HG03565 (cell line): ENCODE data around the gene BCKDK.
"Not testable (repeated sequence)": the region's sequence is repeated elsewhere in the genome, so short reads cannot be mapped to it uniquely, and the experiment has no call there.

Experiments
- ATAC-seq: cut with Tn5 transposase; IDR thresholded peaks from one replicate; pipeline ENCODE4 v1.9.1; 2021; ENCODE audit warnings: mild to moderate bottlenecking, moderate library complexity; ENCODE audit not compliant: unreplicated experiment

BCKDK gene

GRCh38 chr16:31120129-31120528 lies 11.9 kb downstream of the BCKDK start:
- no peak for ATAC-seq

GRCh38 chr16:31125844-31126243 lies 17.7 kb downstream of the BCKDK start:
- no peak for ATAC-seq

- no peak for ATAC-seq
Measured at GRCh38 chr16:31127182-31127581, 19.0 kb downstream of the BCKDK start.

- no peak for ATAC-seq
Measured at GRCh38 chr16:31128711-31129567, 20.8 kb downstream of the BCKDK start.

GRCh38 chr16:31129568-31130335 lies 21.6 kb downstream of the BCKDK start:
- ATAC-seq, result no peak

GRCh38 chr16:31130336-31130891 lies 22.2 kb downstream of the BCKDK start:
- ATAC-seq, result no peak

GRCh38 chr16:31130899-31131298 lies 22.7 kb downstream of the BCKDK start:
- ATAC-seq, result no peak

- ATAC-seq, result no peak
Measured at GRCh38 chr16:31131416-31131815, 23.2 kb downstream of the BCKDK start.

GRCh38 chr16:31131841-31132271 lies 23.7 kb downstream of the BCKDK start:
- ATAC-seq, result no peak

- ATAC-seq, result no peak
Measured at GRCh38 chr16:31132303-31132979, 24.3 kb downstream of the BCKDK start.

GRCh38 chr16:31133046-31133501 lies 24.9 kb downstream of the BCKDK start:
- ATAC-seq, result no peak

- ATAC-seq, result no peak
Measured at GRCh38 chr16:31134091-31134571, 25.9 kb downstream of the BCKDK start.

GRCh38 chr16:31134625-31135534 lies 26.7 kb downstream of the BCKDK start:
- no peak for ATAC-seq

- ATAC-seq, result no peak
Measured at GRCh38 chr16:31135535-31136286, 27.5 kb downstream of the BCKDK start, which contains the start of gene PRSS8. Gene PRSS8, minus strand, starts transcription at chr16:31135727. Its CDS starts 229 bp downstream, at chr16:31135498.

- ATAC-seq, result no peak
Measured at GRCh38 chr16:31136287-31136662, 28.1 kb downstream of the BCKDK start.

- not testable (repeated sequence) for ATAC-seq
Measured at GRCh38 chr16:31136822-31137499, 28.8 kb downstream of the BCKDK start.

GRCh38 chr16:31138621-31139578 lies 30.7 kb downstream of the BCKDK start:
- ATAC-seq, result no peak
